ENCODE measurements around the gene DISP3.

GRCh38 chr1:11573116-11573692 lies 94.2 kb downstream of the DISP3 start:
- TF ChIP-seq ZSCAN20 (CRISPR knock-in tag; IDR thresholded peaks at IDR 0.05; ENCODE audit: borderline replicate concordance): no peak
- no peak for TF ChIP-seq ZUFSP (CRISPR knock-in tag; IDR thresholded peaks at IDR 0.05; ENCODE audit: borderline replicate concordance)
- TF ChIP-seq SALL2 (CRISPR knock-in tag; IDR thresholded peaks at IDR 0.05): no peak
- TF ChIP-seq ZBTB2 (CRISPR knock-in tag; IDR thresholded peaks at IDR 0.05; ENCODE audit: low read depth): no peak
- no peak for TF ChIP-seq GZF1 (CRISPR knock-in tag; IDR thresholded peaks at IDR 0.05)

Data from HepG2 (cell line).